Activated CD4-positive, alpha-beta T cell treated with anti-CD3 and anti-CD28 coated beads for 36 hours (primary cell): Measurements from ENCODE around the gene BEND6. TPM values are rescaled to one million over a fixed set of nuclear protein-coding genes. Genes with fewer than 3 reads are reported as not detected.
"Not testable (repeated sequence)": the region's sequence is repeated elsewhere in the genome, so short reads cannot be mapped to it uniquely, and the experiment has no call there.

Experiments
- ATAC-seq: fragments of 200-7000 bp; cut with Tn5 transposase; one replicate; pipeline ENCODE4 v1.10.0; 2021; ENCODE audit warnings: mild to moderate bottlenecking, moderate library complexity
- CTCF ChIA-PET: fragments of 350-600 bp; sonication (Branson Sonifier 250); formaldehyde crosslinking; loops from one replicate; lab custom pipeline; 2021; ENCODE audit warnings: antibody characterized with exemption; lab: Charles Lee
- POLR2A ChIA-PET: fragments of 350-600 bp; sonication (Branson Sonifier 250); formaldehyde crosslinking; loops from one replicate; lab custom pipeline; 2021; ENCODE audit warnings: antibody characterized with exemption, inconsistent platforms; lab: Charles Lee
- DNase-seq: peaks from one replicate; pipeline ENCODE4 v3.0.0-alpha.2; 2020
- H3K27ac Mint-ChIP-seq: one replicate; pipeline ENCODE4 v1.8.0; 2021; ENCODE audit warnings: mixed read lengths
- H3K27me3 Mint-ChIP-seq: one replicate; pipeline ENCODE4 v1.8.0; 2021; ENCODE audit warnings: mixed read lengths
- H3K36me3 Mint-ChIP-seq: one replicate; pipeline ENCODE4 v1.8.0; 2021; ENCODE audit warnings: low read depth, mixed read lengths
- H3K4me1 Mint-ChIP-seq: one replicate; pipeline ENCODE4 v1.8.0; 2021; ENCODE audit warnings: mixed read lengths
- H3K4me3 Mint-ChIP-seq: one replicate; pipeline ENCODE4 v1.8.0; 2021; ENCODE audit warnings: mild to moderate bottlenecking, moderate library complexity, mixed read lengths
- H3K9me3 Mint-ChIP-seq: one replicate; pipeline ENCODE4 v1.8.0; 2021; ENCODE audit warnings: low read depth, mixed read lengths
- intact Hi-C, 2 experiments: fragments of 100-400 bp; cut with DNase I in 1 of 2; cut with micrococcal nuclease in 1 of 2; formaldehyde crosslinking; loops; one replicate each; pipeline versions ENCODE4 v1.14.2 to v1.15.1; 2022 to 2024; cut with DNase I, micrococcal nuclease
- total RNA-seq, 2 experiments: library from RNA; stranded (reverse); gene quantifications; one replicate each; pipeline ENCODE4 v1.2.3, GENCODE V29; 2021

Gene BEND6
- total RNA-seq, 2 experiments from 2014 or later = not detected

- no peak overlapping the region for H3K4me3 Mint-ChIP-seq
- no peaks in the 10 kb centered on the region for H3K4me1 Mint-ChIP-seq
- ChIA-PET POLR2A (no interaction called here), CTCF (interaction anchor here (0.8 kb wide), 1 partner anchor 34 kb away, joined by 3 read pairs; no protein-coding TSS in a partner anchor)
- no peak for ATAC-seq
- no peak overlapping the region for H3K27ac Mint-ChIP-seq
- peaks cover 8% of the 10 kb centered on the region for H3K27me3 Mint-ChIP-seq
- no peak for DNase-seq
- intact Hi-C loops = no loop called here
- no peaks in the 10 kb centered on the region for H3K9me3 Mint-ChIP-seq
- H3K36me3 Mint-ChIP-seq = no peaks in the 10 kb centered on the region
Measured at GRCh38 chr6:56984361-56984760, 29.5 kb downstream of the BEND6 start.

- no peaks in the 10 kb centered on the region for H3K9me3 Mint-ChIP-seq
- H3K36me3 Mint-ChIP-seq = no peaks in the 10 kb centered on the region
- H3K27ac Mint-ChIP-seq = no peak overlapping the region
- DNase-seq (no peak), ATAC-seq (no peak)
- H3K27me3 Mint-ChIP-seq = peaks cover 13% of the 10 kb centered on the region
- intact Hi-C loops = no loop called here
- H3K4me1 Mint-ChIP-seq = no peaks in the 10 kb centered on the region
- ChIA-PET CTCF (interaction anchor here (0.8 kb wide), 1 partner anchor 34 kb away, joined by 3 read pairs; no protein-coding TSS in a partner anchor), POLR2A (no interaction called here)
- no peak overlapping the region for H3K4me3 Mint-ChIP-seq
Measured at GRCh38 chr6:56984884-56985283, 30.0 kb downstream of the BEND6 start.

GRCh38 chr6:56986611-56987010 lies 31.7 kb downstream of the BEND6 start:
- ATAC-seq (no peak), DNase-seq (no peak)
- H3K36me3 Mint-ChIP-seq = no peaks in the 10 kb centered on the region
- intact Hi-C loops = no loop called here
- CTCF ChIA-PET = interaction anchor here (1.4 to 1.5 kb wide), 2 partner anchors 34 to 82 kb away, joined by 3 to 4 read pairs; no protein-coding TSS in a partner anchor
- H3K9me3 Mint-ChIP-seq = no peaks in the 10 kb centered on the region
- H3K4me1 Mint-ChIP-seq = no peaks in the 10 kb centered on the region
- peaks cover 19% of the 10 kb centered on the region for H3K27me3 Mint-ChIP-seq
- POLR2A ChIA-PET = no interaction called here
- H3K4me3 Mint-ChIP-seq = no peak overlapping the region
- no peak overlapping the region for H3K27ac Mint-ChIP-seq

- peaks cover 20% of the 10 kb centered on the region for H3K27me3 Mint-ChIP-seq
- no peaks in the 10 kb centered on the region for H3K9me3 Mint-ChIP-seq
- POLR2A ChIA-PET = no interaction called here
- H3K36me3 Mint-ChIP-seq = no peaks in the 10 kb centered on the region
- ATAC-seq (no peak), DNase-seq (no peak)
- H3K4me3 Mint-ChIP-seq = no peak overlapping the region
- intact Hi-C loops = no loop called here
- no peak overlapping the region for H3K27ac Mint-ChIP-seq
- H3K4me1 Mint-ChIP-seq = no peaks in the 10 kb centered on the region
- CTCF ChIA-PET = no interaction called here
Measured at GRCh38 chr6:56988145-56988544, 33.2 kb downstream of the BEND6 start.

GRCh38 chr6:56992036-56992435 lies 37.1 kb downstream of the BEND6 start:
- H3K36me3 Mint-ChIP-seq = no peaks in the 10 kb centered on the region
- no peak for DNase-seq
- H3K9me3 Mint-ChIP-seq = no peaks in the 10 kb centered on the region
- H3K4me3 Mint-ChIP-seq = no peak overlapping the region
- ChIA-PET POLR2A (no interaction called here), CTCF (interaction anchor here (0.8 to 0.9 kb wide), 2 partner anchors 34 to 88 kb away, joined by 3 read pairs; no protein-coding TSS in a partner anchor)
- ATAC-seq = no peak
- H3K27ac Mint-ChIP-seq = no peak overlapping the region
- peaks cover 14% of the 10 kb centered on the region for H3K27me3 Mint-ChIP-seq
- intact Hi-C loops = no loop called here
- no peaks in the 10 kb centered on the region for H3K4me1 Mint-ChIP-seq

GRCh38 chr6:56992703-56993102 lies 37.8 kb downstream of the BEND6 start:
- peaks cover 14% of the 10 kb centered on the region for H3K27me3 Mint-ChIP-seq
- H3K9me3 Mint-ChIP-seq = no peaks in the 10 kb centered on the region
- ATAC-seq = no peak
- DNase-seq = no peak
- no peak overlapping the region for H3K27ac Mint-ChIP-seq
- no peak overlapping the region for H3K4me3 Mint-ChIP-seq
- intact Hi-C loops = no loop called here
- H3K36me3 Mint-ChIP-seq = no peaks in the 10 kb centered on the region
- H3K4me1 Mint-ChIP-seq = no peaks in the 10 kb centered on the region
- POLR2A ChIA-PET = no interaction called here
- CTCF ChIA-PET = interaction anchor here (0.8 to 0.9 kb wide), 2 partner anchors 33 to 88 kb away, joined by 3 read pairs; no protein-coding TSS in a partner anchor

GRCh38 chr6:56995347-56995902 lies 40.5 kb downstream of the BEND6 start:
- Mint-ChIP-seq H3K9me3 (peaks cover 3% of the 10 kb centered on the region), H3K27ac (no peak overlapping the region), H3K4me3 (no peak overlapping the region), H3K36me3 (peaks cover 3% of the 10 kb centered on the region), H3K27me3 (peaks cover 4% of the 10 kb centered on the region), H3K4me1 (no peaks in the 10 kb centered on the region)
- ChIA-PET CTCF (interaction anchor here (1.0 to 1.9 kb wide), 2 partner anchors 19 to 91 kb away, joined by 3 to 6 read pairs; no protein-coding TSS in a partner anchor), POLR2A (no interaction called here)
- DNase-seq = no peak
- intact Hi-C loops = no loop called here
- no peak for ATAC-seq

GRCh38 chr6:56996401-56996800 lies 41.5 kb downstream of the BEND6 start:
- Mint-ChIP-seq H3K27me3 (peaks cover 4% of the 10 kb centered on the region), H3K36me3 (peaks cover 3% of the 10 kb centered on the region), H3K27ac (no peak overlapping the region), H3K4me3 (no peak overlapping the region), H3K9me3 (peaks cover 3% of the 10 kb centered on the region), H3K4me1 (no peaks in the 10 kb centered on the region)
- no peak for ATAC-seq
- ChIA-PET POLR2A (no interaction called here), CTCF (interaction anchor here (1.0 to 1.9 kb wide), 3 partner anchors 18 to 318 kb away, joined by 3 to 6 read pairs (median 4); no protein-coding TSS in a partner anchor)
- intact Hi-C loops = no loop called here
- no peak for DNase-seq

GRCh38 chr6:56999049-56999448 lies 44.1 kb downstream of the BEND6 start:
- intact Hi-C loops = no loop called here
- peaks cover 5% of the 10 kb centered on the region for H3K27me3 Mint-ChIP-seq
- no peaks in the 10 kb centered on the region for H3K4me1 Mint-ChIP-seq
- peaks cover 3% of the 10 kb centered on the region for H3K9me3 Mint-ChIP-seq
- ChIA-PET POLR2A (no interaction called here), CTCF (no interaction called here)
- ATAC-seq (no peak), DNase-seq (no peak)
- peaks cover 3% of the 10 kb centered on the region for H3K36me3 Mint-ChIP-seq
- no peak overlapping the region for H3K4me3 Mint-ChIP-seq
- H3K27ac Mint-ChIP-seq = no peak overlapping the region

GRCh38 chr6:56999748-57000147 lies 44.8 kb downstream of the BEND6 start:
- intact Hi-C loops, H3K9me3 Mint-ChIP-seq, H3K27ac Mint-ChIP-seq, ATAC-seq, DNase-seq, CTCF ChIA-PET, H3K4me1 Mint-ChIP-seq, POLR2A ChIA-PET, H3K27me3 Mint-ChIP-seq, H3K4me3 Mint-ChIP-seq, H3K36me3 Mint-ChIP-seq: not testable (repeated sequence)

GRCh38 chr6:57002197-57002596 lies 47.3 kb downstream of the BEND6 start:
- Mint-ChIP-seq H3K27me3 (peaks cover 5% of the 10 kb centered on the region), H3K36me3 (peaks cover 3% of the 10 kb centered on the region), H3K9me3 (peaks cover 3% of the 10 kb centered on the region), H3K4me3 (no peak overlapping the region), H3K27ac (no peak overlapping the region), H3K4me1 (no peaks in the 10 kb centered on the region)
- intact Hi-C loops = no loop called here
- CTCF ChIA-PET = no interaction called here
- POLR2A ChIA-PET = no interaction called here
- DNase-seq (no peak), ATAC-seq (no peak)

- ATAC-seq = no peak
Measured at GRCh38 chr6:57004292-57004691, 49.4 kb downstream of the BEND6 start.

More at GRCh38 chr6:57004292-57004691, 49.4 kb downstream of the BEND6 start:
- H3K9me3 Mint-ChIP-seq = peaks cover 3% of the 10 kb centered on the region
- no peak overlapping the region for H3K4me3 Mint-ChIP-seq
- peaks cover 10% of the 10 kb centered on the region for H3K27me3 Mint-ChIP-seq
- POLR2A ChIA-PET = no interaction called here
- CTCF ChIA-PET = interaction anchor here (1.0 to 1.6 kb wide), 3 partner anchors 10 to 102 kb away, joined by 3 to 4 read pairs (median 4); no protein-coding TSS in a partner anchor
- intact Hi-C loops = no loop called here
- no peaks in the 10 kb centered on the region for H3K4me1 Mint-ChIP-seq
- no peak for DNase-seq
- no peaks in the 10 kb centered on the region for H3K36me3 Mint-ChIP-seq
- no peak overlapping the region for H3K27ac Mint-ChIP-seq
